GM06990 (cell line): ENCODE data around the gene PIGZ.
A peak's percentile ranks its signal among the peaks of the same experiment; 100 is the strongest.

Experiments used
- DNase-seq: peaks from one replicate; pipeline ENCODE4 v3.0.0-alpha.2; 2011; ENCODE audit not compliant: insufficient read length; ENCODE audit errors: extremely low read depth
- H3K27me3 ChIP-seq: replicated peaks from 2 replicates; pipeline ENCODE4 v1.6.0; 2011; ENCODE audit warnings: low read length; ENCODE audit not compliant: control insufficient read depth, insufficient read depth
- H3K36me3 ChIP-seq: 2 replicates; pipeline ENCODE4 v1.5.1; 2011; ENCODE audit warnings: low read length; ENCODE audit not compliant: control insufficient read depth, insufficient read depth
- H3K4me3 ChIP-seq: replicated peaks from 2 replicates; pipeline ENCODE4 v1.5.1; 2011; ENCODE audit warnings: low read depth, mild to moderate bottlenecking, control low read depth, low read length
- CTCF ChIP-seq: IDR thresholded peaks from 2 replicates; pipeline ENCODE4 v1.5.1; 2011; ENCODE audit warnings: low read length, control low read depth, mild to moderate bottlenecking, inconsistent platforms; ENCODE audit not compliant: insufficient read depth, poor library complexity, severe bottlenecking

Gene PIGZ

GRCh38 chr3:197003461-197004385 lies 35.1 kb upstream of the PIGZ start:
- Histone ChIP-seq H3K4me3 (peak overlapping the region; percentile 61), H3K36me3 (no peaks in the 10 kb centered on the region), H3K27me3 (no peaks in the 10 kb centered on the region)
- DNase-seq = no peak
- peak; percentile 8 for TF ChIP-seq CTCF

- no peaks in the 10 kb centered on the region for H3K27me3 ChIP-seq
- H3K36me3 ChIP-seq = no peaks in the 10 kb centered on the region
- peak overlapping the region; percentile 61 for H3K4me3 ChIP-seq
- peak; percentile 89 for DNase-seq
- TF ChIP-seq CTCF = peak; percentile 31
Observed at GRCh38 chr3:197002701-197003454, 34.2 kb upstream of the PIGZ start.

DNA sequence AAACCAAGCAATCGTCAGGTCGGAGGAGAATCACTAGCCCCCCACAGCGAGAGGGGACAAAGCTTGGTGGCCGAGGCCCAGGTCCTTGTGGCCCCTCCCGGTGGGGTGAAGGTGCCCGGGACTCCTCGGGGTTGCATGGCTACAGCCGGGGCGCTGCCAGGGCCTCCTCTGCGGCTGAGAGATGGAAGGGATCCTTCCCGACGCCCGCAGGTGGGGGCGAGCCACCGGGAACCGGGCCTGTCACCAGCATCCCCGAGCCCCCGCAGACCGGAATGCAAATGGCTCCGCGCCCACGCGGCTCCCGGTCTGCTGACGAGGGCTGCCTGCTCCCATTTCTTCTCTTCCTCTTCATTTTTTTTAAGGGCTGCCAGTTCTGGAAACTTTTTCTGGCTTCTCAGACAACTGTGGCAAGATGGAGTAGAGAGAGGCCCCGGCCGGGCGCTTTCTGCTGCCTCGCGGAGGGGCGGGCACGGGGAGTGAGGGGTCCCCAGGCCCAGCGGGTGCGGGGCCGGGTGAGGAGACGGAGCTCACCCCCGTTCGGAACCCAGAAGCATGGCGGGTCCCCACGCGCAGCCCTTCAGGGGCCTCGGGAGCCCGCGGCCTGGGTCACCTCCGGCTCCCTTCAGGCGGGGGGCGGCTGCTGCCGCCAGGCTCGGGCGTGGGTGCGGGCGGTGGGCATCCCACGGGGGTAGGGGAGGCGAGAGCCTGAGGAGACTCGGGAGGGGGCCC lies 33.5 kb upstream of the PIGZ start:
- no peak for DNase-seq

DNA sequence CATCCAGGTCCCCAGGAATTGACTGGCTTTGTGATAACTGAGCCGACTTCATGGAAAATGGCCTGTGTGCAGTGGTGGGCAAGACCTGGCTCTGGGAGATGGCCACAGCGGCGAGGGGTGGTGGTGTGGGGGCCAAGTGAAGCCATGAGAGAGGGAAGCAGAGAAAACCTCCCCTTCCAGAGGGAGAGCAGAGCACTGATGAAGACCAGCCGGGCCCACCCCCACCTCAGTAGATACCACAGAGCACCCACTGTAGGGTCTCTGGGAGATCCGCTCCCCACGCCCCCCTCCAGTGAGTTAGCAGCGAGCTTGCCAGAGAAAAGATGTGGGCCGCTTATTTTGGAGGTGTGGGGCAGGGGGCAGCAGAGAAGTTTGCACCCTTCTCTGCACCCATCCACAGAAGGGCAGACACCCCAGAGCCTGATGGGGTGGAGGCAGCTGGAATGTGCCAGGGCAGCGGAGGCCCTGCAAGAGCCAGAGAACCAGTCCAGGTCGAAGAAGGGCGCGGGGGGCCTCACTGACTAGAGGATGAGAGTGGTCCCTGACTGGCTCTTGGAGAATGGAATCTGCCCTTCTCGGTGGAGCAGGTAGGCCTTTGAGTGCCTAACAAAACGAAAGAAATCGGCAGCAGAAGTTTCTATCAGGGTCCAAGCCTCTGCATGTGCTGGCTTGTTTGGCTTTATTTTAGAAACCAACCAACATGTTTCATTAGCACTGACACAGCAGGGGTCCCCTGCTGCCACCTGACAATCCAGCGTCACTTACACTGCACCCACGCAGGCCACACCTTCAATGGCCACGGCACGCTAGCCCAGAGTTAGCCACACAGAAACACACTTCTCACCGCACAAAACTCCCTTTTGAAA lies 32.7 kb upstream of the PIGZ start:
- no peaks in the 10 kb centered on the region for H3K36me3 ChIP-seq
- DNase-seq = no peak
- no peak for TF ChIP-seq CTCF
- no peak overlapping the region for H3K4me3 ChIP-seq
- no peaks in the 10 kb centered on the region for H3K27me3 ChIP-seq

More for the DNA sequence above, 33.5 kb upstream of the PIGZ start:
- TF ChIP-seq CTCF = no peak
- Histone ChIP-seq H3K36me3 (no peaks in the 10 kb centered on the region), H3K4me3 (peak overlapping the region; percentile 61), H3K27me3 (no peaks in the 10 kb centered on the region)

DNA sequence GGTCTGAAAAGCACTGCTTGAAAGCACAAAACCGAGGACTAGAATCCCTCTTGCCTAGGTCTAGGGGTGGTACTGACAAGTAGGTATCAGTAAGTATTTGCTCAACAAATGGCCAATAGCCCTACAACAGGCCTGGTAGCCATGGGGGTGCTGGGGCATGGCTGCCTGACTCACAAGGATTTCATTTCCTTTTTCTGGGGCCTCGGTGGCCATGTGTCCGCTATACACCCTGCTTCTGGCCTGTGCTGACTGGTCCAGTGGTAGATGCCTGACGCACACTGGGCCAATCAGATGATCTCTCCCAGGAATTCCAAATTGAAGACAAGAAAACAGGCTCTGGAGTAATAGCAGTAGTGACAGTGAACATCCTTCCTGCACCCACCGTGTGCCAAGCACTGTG lies 31.6 kb upstream of the PIGZ start:
- no peak for TF ChIP-seq CTCF
- no peak overlapping the region for H3K4me3 ChIP-seq
- H3K36me3 ChIP-seq = no peaks in the 10 kb centered on the region
- no peaks in the 10 kb centered on the region for H3K27me3 ChIP-seq
- no peak for DNase-seq
